Sigmoid colon (tissue), 4 donors: ENCODE results near the gene SLC17A9.

Experiments
- CTCF ChIP-seq, 4 experiments: fragments of 450-650 bp in 3 of 4; fragments of 200-600 bp in 1 of 4; IDR thresholded peaks; one replicate each; pipeline ENCODE4 v1.5.1; 2016 to 2019; ENCODE audit warnings: antibody characterized with exemption in 4 of 4, mild to moderate bottlenecking in 3 of 4, moderate library complexity in 2 of 4
- EP300 ChIP-seq, 4 donors: sonication (generic); formaldehyde crosslinking; IDR thresholded peaks; one replicate each; pipeline ENCODE4 v1.6.1; 2017; ENCODE audit warnings: antibody characterized with exemption in 4 of 4
- POLR2A ChIP-seq, 2 donors: fragments of 450-650 bp; IDR thresholded peaks; one replicate each; pipeline ENCODE4 v1.6.1; 2016; ENCODE audit warnings: antibody characterized with exemption in 2 of 2, mild to moderate bottlenecking in 2 of 2, moderate library complexity in 2 of 2
- POLR2AphosphoS5 ChIP-seq, 4 donors: sonication (generic); formaldehyde crosslinking; IDR thresholded peaks; one replicate each; pipeline ENCODE4 v1.6.1; 2017; ENCODE audit warnings: antibody characterized with exemption in 4 of 4

- TF ChIP-seq POLR2A (IDR thresholded peaks at IDR 0.05), result no peak
- no peak for TF ChIP-seq CTCF (IDR thresholded peaks at IDR 0.05)
- no peak for TF ChIP-seq POLR2AphosphoS5 (IDR thresholded peaks at IDR 0.05)
- TF ChIP-seq EP300 (IDR thresholded peaks at IDR 0.05), result no peak
These were observed 4.1 kb downstream of the SLC17A9 start for GRCh38 chr20:62956387-62957135.
